Activated CD8-positive, alpha-beta T cell treated with anti-CD3 and anti-CD28 coated beads, Interleukin-2, amount 10 ng/mL, durations not matched to agents 7 days and 5 days (primary cell): ENCODE measurements around the gene FAM131C. TPM values are rescaled to one million over a fixed set of nuclear protein-coding genes. Genes with fewer than 3 reads are reported as not detected.
"Not testable (repeated sequence)": the region's sequence is repeated elsewhere in the genome, so short reads cannot be mapped to it uniquely, and the experiment has no call there.

Source experiments
- ATAC-seq: fragments of 150-1000 bp; cut with Tn5 transposase; one replicate; pipeline ENCODE4 v1.10.0; 2021; ENCODE audit warnings: moderate library complexity
- CTCF ChIA-PET: fragments of 350-600 bp; sonication (Branson Sonifier 250); formaldehyde crosslinking; loops from one replicate; lab custom pipeline; 2021; ENCODE audit warnings: antibody characterized with exemption; lab: Charles Lee
- POLR2A ChIA-PET: fragments of 350-600 bp; sonication (Branson Sonifier 250); formaldehyde crosslinking; loops from one replicate; lab custom pipeline; 2021; ENCODE audit warnings: antibody characterized with exemption; lab: Charles Lee
- DNase-seq: peaks from one replicate; pipeline ENCODE4 v3.0.0-alpha.2; 2020
- H3K27ac Mint-ChIP-seq: one replicate; pipeline ENCODE4 v1.8.0; 2021; ENCODE audit warnings: mild to moderate bottlenecking, mixed read lengths
- H3K27me3 Mint-ChIP-seq: one replicate; pipeline ENCODE4 v1.8.0; 2021; ENCODE audit warnings: low read depth, mixed read lengths
- H3K36me3 Mint-ChIP-seq: one replicate; pipeline ENCODE4 v1.8.0; 2021; ENCODE audit warnings: low read depth, mixed read lengths
- H3K4me1 Mint-ChIP-seq: one replicate; pipeline ENCODE4 v1.8.0; 2021; ENCODE audit warnings: low read depth, mixed read lengths
- H3K4me3 Mint-ChIP-seq: one replicate; pipeline ENCODE4 v1.8.0; 2021; ENCODE audit warnings: mild to moderate bottlenecking, mixed read lengths
- H3K9me3 Mint-ChIP-seq: one replicate; pipeline ENCODE4 v1.8.0; 2022; ENCODE audit warnings: mixed read lengths; ENCODE audit not compliant: insufficient read depth
- total RNA-seq, 2 experiments: library from RNA; stranded (reverse); gene quantifications; one replicate each; pipeline ENCODE4 v1.2.3, GENCODE V29; 2021

The FAM131C gene
- total RNA-seq, 2 experiments from 2014 or later: 6.0 to 6.1 TPM

DNA sequence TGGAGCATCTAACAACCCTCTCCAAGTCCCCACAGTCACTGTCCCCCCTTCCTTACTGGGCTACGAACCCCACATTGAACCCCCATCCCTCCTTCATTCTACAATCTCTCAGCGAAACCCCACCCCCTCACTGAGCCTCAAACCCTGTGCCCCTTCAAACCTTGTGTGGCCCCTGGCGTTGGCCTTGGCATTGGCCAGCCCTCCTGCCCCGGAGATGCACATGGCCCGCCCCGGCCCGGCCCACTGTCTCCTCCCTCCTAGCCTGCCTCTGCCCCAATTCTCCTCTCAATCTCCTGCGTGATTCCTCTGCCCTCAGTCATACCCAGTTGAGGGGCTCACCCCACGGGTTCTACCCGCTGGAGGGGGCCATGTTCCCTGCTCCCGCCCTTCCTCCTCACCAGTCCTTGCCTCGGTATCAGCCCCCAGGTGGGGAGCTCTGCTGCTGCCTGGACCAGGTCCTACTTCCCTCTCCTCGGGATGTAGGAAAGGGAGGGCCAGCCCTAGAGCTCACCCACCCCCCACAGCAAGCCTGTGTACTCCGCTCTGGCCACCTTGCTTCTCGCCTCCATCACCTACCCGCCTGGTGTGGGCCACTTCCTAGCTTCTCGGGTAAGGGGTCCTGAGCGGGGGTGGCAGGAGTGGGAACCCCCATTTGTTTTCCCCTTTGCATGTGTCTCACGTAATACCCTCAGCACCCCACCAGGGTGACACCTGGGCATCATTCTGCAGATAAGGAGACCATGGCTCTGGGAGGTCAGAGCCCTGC is 45.0 kb downstream of the FAM131C start:
- Mint-ChIP-seq H3K36me3 (no peaks in the 10 kb centered on the region), H3K9me3 (no peaks in the 10 kb centered on the region)
- ATAC-seq: no peak

GRCh38 chr1:16026723-16027484 is 46.5 kb downstream of the FAM131C start:
- no peaks in the 10 kb centered on the region for H3K36me3 Mint-ChIP-seq
- ATAC-seq (no peak), DNase-seq (no peak)
- CTCF ChIA-PET: no interaction called here
- H3K27ac Mint-ChIP-seq: no peak overlapping the region
- H3K4me3 Mint-ChIP-seq: no peak overlapping the region
- H3K4me1 Mint-ChIP-seq: peaks cover 2% of the 10 kb centered on the region
- peaks cover 2% of the 10 kb centered on the region for H3K27me3 Mint-ChIP-seq
- H3K9me3 Mint-ChIP-seq: no peaks in the 10 kb centered on the region
- POLR2A ChIA-PET: no interaction called here

More for the DNA sequence above, 45.0 kb downstream of the FAM131C start:
- Mint-ChIP-seq H3K27ac (no peak overlapping the region), H3K27me3 (peaks cover 2% of the 10 kb centered on the region), H3K4me3 (no peak overlapping the region), H3K4me1 (peaks cover 2% of the 10 kb centered on the region)
- DNase-seq: no peak
- ChIA-PET CTCF (no interaction called here), POLR2A (interaction anchor here (0.9 kb wide), 1 partner anchor 8 kb away, joined by 5 read pairs; no protein-coding TSS in a partner anchor)

DNA sequence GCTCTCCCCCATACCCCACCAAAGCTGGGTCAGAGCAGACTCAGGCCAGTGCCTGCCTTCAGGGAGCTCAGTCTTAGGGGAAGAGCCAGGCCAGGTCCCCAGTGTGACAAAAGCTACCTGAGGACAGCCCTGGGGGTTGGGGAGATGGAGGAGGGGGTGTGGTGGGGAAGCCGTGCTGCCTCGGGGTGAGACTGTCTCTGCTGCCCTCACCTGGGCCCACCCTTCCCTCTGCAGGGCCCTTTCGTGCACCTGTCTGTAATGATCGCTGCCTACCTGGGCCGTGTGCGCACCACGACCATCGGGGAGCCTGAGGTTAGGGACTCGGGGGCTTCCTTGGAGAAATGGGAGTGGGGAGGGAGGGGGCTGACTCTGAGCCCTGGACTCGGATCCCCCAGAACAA is 47.1 kb downstream of the FAM131C start:
- ATAC-seq, H3K36me3 Mint-ChIP-seq, H3K9me3 Mint-ChIP-seq, H3K4me1 Mint-ChIP-seq, DNase-seq, H3K27ac Mint-ChIP-seq, H3K27me3 Mint-ChIP-seq, CTCF ChIA-PET, H3K4me3 Mint-ChIP-seq, POLR2A ChIA-PET: not testable (repeated sequence)

DNA sequence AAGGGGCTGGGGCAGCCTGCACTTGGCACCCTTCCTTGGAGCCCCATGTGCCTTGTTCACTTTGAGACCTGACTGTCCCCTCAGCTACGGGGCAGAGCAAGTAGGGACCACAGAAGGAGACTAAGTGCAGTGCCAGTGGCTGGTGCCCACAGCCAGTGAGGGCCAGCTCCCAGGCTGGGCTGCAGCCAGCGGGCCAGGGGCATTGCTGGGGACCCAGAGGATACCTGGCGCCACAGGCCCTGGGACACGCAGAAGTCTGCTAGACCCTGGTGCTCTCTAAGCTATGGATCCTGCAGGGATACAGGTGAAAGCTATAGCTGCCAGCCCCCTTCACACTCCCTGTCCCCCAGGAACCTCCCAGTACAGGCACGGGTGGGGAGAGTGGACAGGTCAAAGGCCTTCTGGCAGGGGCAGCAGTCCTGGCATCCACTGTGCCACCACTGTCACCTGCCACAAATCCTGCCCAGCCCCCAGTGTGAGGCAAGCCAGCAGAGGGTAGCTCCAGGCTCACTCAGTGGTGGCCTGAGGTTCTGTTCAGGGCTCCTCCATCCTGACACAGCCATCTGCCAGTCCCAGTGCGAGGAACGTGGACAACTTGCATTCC is 50.3 kb downstream of the FAM131C start:
- no peaks in the 10 kb centered on the region for H3K9me3 Mint-ChIP-seq
- ATAC-seq (no peak), DNase-seq (no peak)
- no peak overlapping the region for H3K4me3 Mint-ChIP-seq
- peaks cover 2% of the 10 kb centered on the region for H3K27me3 Mint-ChIP-seq
- H3K27ac Mint-ChIP-seq: no peak overlapping the region
- no peaks in the 10 kb centered on the region for H3K36me3 Mint-ChIP-seq
- H3K4me1 Mint-ChIP-seq: peaks cover 2% of the 10 kb centered on the region
- ChIA-PET CTCF (no interaction called here), POLR2A (no interaction called here)

DNA sequence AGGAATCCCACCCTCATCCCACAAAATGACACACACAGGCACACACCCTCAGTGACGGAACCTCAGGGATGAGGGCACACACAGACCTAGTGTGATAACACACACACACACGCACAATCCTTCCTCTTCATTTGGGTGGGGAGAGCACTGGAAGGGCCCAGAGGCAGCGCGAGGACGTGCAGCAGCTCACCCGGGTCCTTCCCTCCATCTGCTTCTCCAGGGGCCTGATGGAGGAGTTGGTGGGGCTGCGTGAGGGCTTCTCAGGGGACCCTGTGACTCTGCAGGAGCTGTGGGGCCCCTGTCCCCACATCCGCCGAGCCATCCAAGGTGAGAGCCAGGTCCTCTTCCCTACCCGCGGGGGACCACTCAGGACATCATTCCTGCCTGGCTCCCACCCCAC is 51.1 kb downstream of the FAM131C start:
- no peaks in the 10 kb centered on the region for H3K4me1 Mint-ChIP-seq
- ChIA-PET CTCF (interaction anchor here (0.9 kb wide), 1 partner anchor 13 kb away, joined by 4 read pairs; no protein-coding TSS in a partner anchor), POLR2A (no interaction called here)
- no peaks in the 10 kb centered on the region for H3K27me3 Mint-ChIP-seq
- no peak overlapping the region for H3K27ac Mint-ChIP-seq
- H3K4me3 Mint-ChIP-seq: no peak overlapping the region
- H3K36me3 Mint-ChIP-seq: no peaks in the 10 kb centered on the region
- ATAC-seq (no peak), DNase-seq (no peak)
- H3K9me3 Mint-ChIP-seq: no peaks in the 10 kb centered on the region

DNA sequence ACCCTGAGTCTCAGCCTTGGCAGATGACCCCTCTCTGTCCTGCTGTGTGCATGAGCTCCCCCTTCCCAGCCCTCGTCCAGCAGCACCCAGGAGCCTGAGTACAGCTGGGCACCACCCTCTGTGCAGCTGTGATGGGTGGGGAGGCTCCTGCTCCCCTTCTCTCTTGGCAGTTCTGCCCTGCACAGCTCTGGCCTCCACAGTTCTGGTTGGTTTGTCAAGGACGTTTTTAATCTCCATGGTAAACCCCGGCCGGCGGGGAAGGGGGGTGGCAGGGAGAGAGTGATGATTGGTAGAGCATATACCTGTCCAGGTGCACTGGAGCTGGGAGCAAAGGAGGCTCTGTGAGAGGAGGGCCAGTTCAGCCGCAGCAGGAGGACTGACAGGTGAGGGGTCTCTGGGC is 51.8 kb downstream of the FAM131C start, which contains the start of gene CLCNKA:
TSS of gene CLCNKA (plus strand) at position 356 of the 400 bp plus-strand sequence. CDS start 584 bp downstream, outside the sequence.
- Mint-ChIP-seq H3K27me3 (no peaks in the 10 kb centered on the region), H3K4me1 (no peaks in the 10 kb centered on the region), H3K36me3 (no peaks in the 10 kb centered on the region), H3K4me3 (no peak within 1 kb of the TSS), H3K9me3 (no peaks in the 10 kb centered on the region), H3K27ac (no peak within 1 kb of the TSS)
- POLR2A ChIA-PET: no interaction called here
- no peak for ATAC-seq
- DNase-seq: no peak
- CTCF ChIA-PET: interaction anchor here (0.9 kb wide), 1 partner anchor 12 kb away, joined by 4 read pairs; no protein-coding TSS in a partner anchor

DNA sequence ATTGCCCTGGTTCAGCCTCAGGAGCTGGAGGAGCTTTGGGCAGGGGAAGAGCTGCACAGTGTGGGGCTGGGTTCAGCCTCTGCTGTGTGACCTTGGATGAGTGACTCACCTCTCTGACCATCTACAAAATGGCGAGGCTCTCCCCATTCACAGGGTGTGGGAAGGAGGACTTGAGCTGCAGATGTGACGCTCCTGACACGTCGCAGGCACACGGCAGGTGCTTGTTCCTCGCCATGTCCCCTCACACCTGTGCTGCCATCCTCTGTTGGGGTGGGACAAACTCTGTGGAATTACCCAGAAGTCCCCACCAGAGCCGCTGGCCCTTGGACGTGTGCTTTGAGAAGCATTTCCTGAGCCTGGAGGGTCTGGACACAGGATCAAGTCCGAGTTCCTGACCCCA is 52.6 kb downstream of the FAM131C start:
- POLR2A ChIA-PET, CTCF ChIA-PET, H3K9me3 Mint-ChIP-seq, H3K4me1 Mint-ChIP-seq, H3K36me3 Mint-ChIP-seq, H3K4me3 Mint-ChIP-seq, H3K27me3 Mint-ChIP-seq, H3K27ac Mint-ChIP-seq, DNase-seq, ATAC-seq: not testable (repeated sequence)

DNA sequence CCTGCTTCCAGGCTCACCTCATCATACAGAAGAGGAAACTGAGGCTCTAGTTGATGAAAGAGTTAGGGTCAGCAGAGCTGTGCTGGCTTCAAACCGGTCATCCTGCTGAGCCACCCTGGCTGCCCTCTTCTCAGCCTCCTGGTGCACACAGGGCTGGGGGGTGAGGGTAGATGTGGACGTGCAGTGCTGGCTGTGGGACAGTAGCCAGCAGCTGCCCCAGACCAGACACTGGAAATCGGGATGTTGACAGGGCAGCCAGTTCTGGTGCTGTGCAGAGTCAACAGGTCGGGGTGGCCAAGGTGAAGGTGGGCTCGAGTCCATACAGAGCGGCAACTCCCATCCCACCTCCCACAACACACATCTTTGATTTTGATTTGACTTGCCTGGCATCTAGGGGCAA is 53.1 kb downstream of the FAM131C start:
- no peaks in the 10 kb centered on the region for H3K4me1 Mint-ChIP-seq
- CTCF ChIA-PET: interaction anchor here (1.9 kb wide), 1 partner anchor 13 kb away, joined by 6 read pairs; no protein-coding TSS in a partner anchor
- no peaks in the 10 kb centered on the region for H3K9me3 Mint-ChIP-seq
- no peak overlapping the region for H3K27ac Mint-ChIP-seq
- ATAC-seq (no peak), DNase-seq (no peak)
- H3K27me3 Mint-ChIP-seq: no peaks in the 10 kb centered on the region
- POLR2A ChIA-PET: interaction anchor here (0.8 to 1.0 kb wide), 2 partner anchors 8 to 18 kb away, joined by 3 to 5 read pairs; no protein-coding TSS in a partner anchor
- no peak overlapping the region for H3K4me3 Mint-ChIP-seq
- no peaks in the 10 kb centered on the region for H3K36me3 Mint-ChIP-seq

- Mint-ChIP-seq H3K36me3 (no peaks in the 10 kb centered on the region), H3K4me3 (no peak overlapping the region), H3K9me3 (no peaks in the 10 kb centered on the region), H3K4me1 (no peaks in the 10 kb centered on the region), H3K27me3 (no peaks in the 10 kb centered on the region), H3K27ac (no peak overlapping the region)
- ChIA-PET CTCF (interaction anchor here (1.9 kb wide), 1 partner anchor 12 kb away, joined by 6 read pairs; no protein-coding TSS in a partner anchor), POLR2A (interaction anchor here (0.6 to 1.0 kb wide), 3 partner anchors 9 to 295 kb away, joined by 3 to 5 read pairs (median 3); no protein-coding TSS in a partner anchor)
- DNase-seq (no peak), ATAC-seq (no peak)
Observed at GRCh38 chr1:16019644-16020277, 53.7 kb downstream of the FAM131C start.

- Mint-ChIP-seq H3K36me3 (no peaks in the 10 kb centered on the region), H3K4me1 (no peaks in the 10 kb centered on the region), H3K27me3 (peaks cover 4% of the 10 kb centered on the region), H3K4me3 (no peak overlapping the region), H3K27ac (no peak overlapping the region), H3K9me3 (no peaks in the 10 kb centered on the region)
- ChIA-PET POLR2A (interaction anchor here (0.6 to 1.0 kb wide), 2 partner anchors 19 to 296 kb away, joined by 3 read pairs; no protein-coding TSS in a partner anchor), CTCF (interaction anchor here (1.0 to 1.9 kb wide), 2 partner anchors 11 to 60 kb away, joined by 4 to 6 read pairs; no protein-coding TSS in a partner anchor)
- ATAC-seq (no peak), DNase-seq (no peak)
Observed at GRCh38 chr1:16018749-16019643, 54.5 kb downstream of the FAM131C start.
